ENCODE results near the gene DDX27.
A peak's percentile ranks its signal among the peaks of the same experiment; 100 is the strongest.

The DDX27 gene

GRCh38 chr20:49285813-49286494 lies 66.7 kb downstream of the DDX27 start:
- no peak for DNase-seq (ENCODE audit: low read depth, low spot score)
- peak overlapping the region; percentile 93 for H3K27ac ChIP-seq

- peak overlapping the region; percentile 91 for H3K27ac ChIP-seq
- DNase-seq (ENCODE audit: low read depth, low spot score) = peak; percentile 88
Measured at GRCh38 chr20:49286689-49287551, 67.7 kb downstream of the DDX27 start.

GRCh38 chr20:49287555-49288249 lies 68.5 kb downstream of the DDX27 start:
- peak overlapping the region; percentile 91 for H3K27ac ChIP-seq
- no peak for DNase-seq (ENCODE audit: low read depth, low spot score)

GRCh38 chr20:49288250-49288751 lies 69.1 kb downstream of the DDX27 start:
- no peak for DNase-seq (ENCODE audit: low read depth, low spot score)
- peak overlapping the region; percentile 91 for H3K27ac ChIP-seq

GRCh38 chr20:49288784-49289696 lies 69.8 kb downstream of the DDX27 start:
- DNase-seq (ENCODE audit: low read depth, low spot score) = no peak
- peak overlapping the region; percentile 91 for H3K27ac ChIP-seq

- no peak for DNase-seq (ENCODE audit: low read depth, low spot score)
- peak overlapping the region; percentile 91 for H3K27ac ChIP-seq
Measured at GRCh38 chr20:49290608-49291191, 71.5 kb downstream of the DDX27 start.

- no peak for DNase-seq (ENCODE audit: low read depth, low spot score)
- peak overlapping the region; percentile 91 for H3K27ac ChIP-seq
Measured at GRCh38 chr20:49291200-49291599, 72.0 kb downstream of the DDX27 start.

GRCh38 chr20:49292010-49292409 lies 72.8 kb downstream of the DDX27 start:
- no peak for DNase-seq (ENCODE audit: low read depth, low spot score)
- H3K27ac ChIP-seq = peak overlapping the region; percentile 91

GRCh38 chr20:49293122-49293521 lies 73.9 kb downstream of the DDX27 start:
- no peak overlapping the region for H3K27ac ChIP-seq
- no peak for DNase-seq (ENCODE audit: low read depth, low spot score)
